Sigmoid colon (tissue), 7 donors: Measurements from ENCODE around the gene RASD2. TPM values are rescaled to one million over a fixed set of nuclear protein-coding genes. Genes with fewer than 3 reads are reported as not detected.

Experiments used
- DNase-seq: peaks from one replicate; pipeline ENCODE4 v3.0.0-alpha.2; 2019
- H3K27ac ChIP-seq, 4 donors: fragments of 200-600 bp; sonication (generic); one replicate each; pipeline ENCODE4 v1.5.1; 2016 to 2019; ENCODE audit warnings: mild to moderate bottlenecking in 1 of 4
- H3K27me3 ChIP-seq, 3 donors: fragments of 200-600 bp; sonication (generic); one replicate each; pipeline ENCODE4 v1.5.1; 2019; ENCODE audit warnings: mild to moderate bottlenecking in 1 of 3
- H3K36me3 ChIP-seq, 4 donors: fragments of 200-600 bp; sonication (generic); one replicate each; pipeline ENCODE4 v1.5.1; 2016 to 2019
- H3K4me1 ChIP-seq, 4 donors: fragments of 200-600 bp; sonication (generic); one replicate each; pipeline ENCODE4 v1.5.1; 2017 to 2019
- H3K4me3 ChIP-seq, 4 donors: fragments of 200-600 bp; sonication (generic); one replicate each; pipeline ENCODE4 v1.5.1; 2017 to 2019; ENCODE audit warnings: mild to moderate bottlenecking in 2 of 4, moderate library complexity in 1 of 4
- H3K9me3 ChIP-seq, 4 donors: fragments of 200-600 bp in 3 of 4; sonication (generic) in 3 of 4; one replicate each; pipeline versions ENCODE4 v1.5.1 to v1.6.1; 2013 to 2019
- EP300 ChIP-seq, 4 donors: sonication (generic); formaldehyde crosslinking; IDR thresholded peaks; one replicate each; pipeline ENCODE4 v1.6.1; 2017; ENCODE audit warnings: antibody characterized with exemption in 4 of 4
- POLR2A ChIP-seq, 2 donors: fragments of 450-650 bp; IDR thresholded peaks; one replicate each; pipeline ENCODE4 v1.6.1; 2016; ENCODE audit warnings: antibody characterized with exemption in 2 of 2, mild to moderate bottlenecking in 2 of 2, moderate library complexity in 2 of 2
- POLR2AphosphoS5 ChIP-seq, 4 donors: sonication (generic); formaldehyde crosslinking; IDR thresholded peaks; one replicate each; pipeline ENCODE4 v1.6.1; 2017; ENCODE audit warnings: antibody characterized with exemption in 4 of 4
- WGBS, 2 donors: extraction: QIAGEN DNeasy Blood & Tissue Kit; methylation state at CpG; one replicate each; pipeline ENCODE4 v1.1.7; 2013; 5-methylcytosine and 5-hydroxymethylcytosine counted together
- intact Hi-C: fragments of 100-400 bp; cut with DNase I; formaldehyde crosslinking; loops from one replicate; pipeline ENCODE4 v1.15.1; 2023
- polyA plus RNA-seq, 3 donors: library from polyadenylated mRNA; stranded (reverse); fragments of 200-250 nt; gene quantifications; one replicate each; pipeline ENCODE4 v1.2.3, GENCODE V29; 2013
- total RNA-seq, 4 donors: library from RNA; depleted of rRNA; stranded (reverse); fragments of >200 nt; gene quantifications; one replicate each; pipeline ENCODE4 v1.1.0, GENCODE V29; 2016
- TF ChIP-seq, protein P1 (sequence below), 4 experiments: fragments of 450-650 bp in 3 of 4; fragments of 200-600 bp in 1 of 4; IDR thresholded peaks; one replicate each; pipeline ENCODE4 v1.5.1; 2016 to 2019; ENCODE audit warnings: antibody characterized with exemption in 4 of 4, mild to moderate bottlenecking in 3 of 4, moderate library complexity in 2 of 4
- donor health status: healthy with polysubstance abuse.
- donor health status: Bipolar disorder and iron deficiency.
- donor health status: healthy.

The RASD2 gene
- total and polyA plus RNA-seq, 7 donors: 6.6 to 22.8 (median 12.0) TPM

DNA sequence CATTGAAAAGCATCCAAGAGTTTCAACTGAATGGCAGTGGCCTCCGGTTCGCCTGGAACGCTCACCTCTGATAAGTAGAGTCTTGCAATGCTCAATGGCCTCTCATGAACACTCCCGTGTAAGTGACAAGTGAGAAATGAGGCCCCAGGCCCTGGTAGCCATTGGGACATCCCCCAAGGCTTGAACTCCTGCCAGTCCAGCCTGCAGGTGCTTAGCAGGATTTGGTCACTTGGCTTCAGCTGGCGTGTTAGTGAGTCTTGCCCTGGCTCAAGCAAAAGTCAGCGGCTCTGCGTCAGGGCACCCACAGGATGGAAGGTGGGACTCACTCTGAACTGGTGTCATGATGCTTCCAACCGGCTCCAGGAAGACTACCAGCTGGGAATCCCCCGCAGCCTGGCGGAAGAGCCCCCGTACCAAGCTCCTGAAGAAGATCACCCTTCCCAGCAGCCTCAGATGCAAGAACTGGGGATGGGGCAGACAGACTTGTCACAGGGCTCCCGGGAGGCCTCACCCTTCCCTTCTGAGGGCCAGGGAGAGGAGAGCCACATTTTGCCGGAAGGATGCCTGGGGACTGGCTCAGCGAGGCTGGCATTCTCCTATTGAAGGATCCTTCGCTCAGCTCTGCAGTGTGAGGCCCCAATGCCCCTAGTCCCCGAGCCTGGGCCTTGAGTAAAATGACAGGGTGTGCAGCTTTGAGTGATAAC is 57.2 kb downstream of the RASD2 start:
- no peak for TF ChIP-seq EP300 (IDR thresholded peaks at IDR 0.05)
- TF ChIP-seq, protein P1, sequence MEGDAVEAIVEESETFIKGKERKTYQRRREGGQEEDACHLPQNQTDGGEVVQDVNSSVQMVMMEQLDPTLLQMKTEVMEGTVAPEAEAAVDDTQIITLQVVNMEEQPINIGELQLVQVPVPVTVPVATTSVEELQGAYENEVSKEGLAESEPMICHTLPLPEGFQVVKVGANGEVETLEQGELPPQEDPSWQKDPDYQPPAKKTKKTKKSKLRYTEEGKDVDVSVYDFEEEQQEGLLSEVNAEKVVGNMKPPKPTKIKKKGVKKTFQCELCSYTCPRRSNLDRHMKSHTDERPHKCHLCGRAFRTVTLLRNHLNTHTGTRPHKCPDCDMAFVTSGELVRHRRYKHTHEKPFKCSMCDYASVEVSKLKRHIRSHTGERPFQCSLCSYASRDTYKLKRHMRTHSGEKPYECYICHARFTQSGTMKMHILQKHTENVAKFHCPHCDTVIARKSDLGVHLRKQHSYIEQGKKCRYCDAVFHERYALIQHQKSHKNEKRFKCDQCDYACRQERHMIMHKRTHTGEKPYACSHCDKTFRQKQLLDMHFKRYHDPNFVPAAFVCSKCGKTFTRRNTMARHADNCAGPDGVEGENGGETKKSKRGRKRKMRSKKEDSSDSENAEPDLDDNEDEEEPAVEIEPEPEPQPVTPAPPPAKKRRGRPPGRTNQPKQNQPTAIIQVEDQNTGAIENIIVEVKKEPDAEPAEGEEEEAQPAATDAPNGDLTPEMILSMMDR (IDR thresholded peaks at IDR 0.05): no peak
- TF ChIP-seq POLR2AphosphoS5 (IDR thresholded peaks at IDR 0.05): no peak
- TF ChIP-seq POLR2A (IDR thresholded peaks at IDR 0.05): no peak
- peak overlapping the region in 3 of 4 donors; percentile 73 to 80 (median 79) for H3K27ac ChIP-seq
- H3K4me1 ChIP-seq: peaks cover 0 to 46% (median 38%) of the 10 kb centered on the region in 4 donors
- intact Hi-C loops: no loop called here
- 86 to 91% methylated on average over 16 of the region's 16 CpGs for WGBS, 2 donors
- H3K27me3 ChIP-seq: no peaks in the 10 kb centered on the region
- no peak for DNase-seq
- no peaks in the 10 kb centered on the region for H3K36me3 ChIP-seq
- no peak overlapping the region for H3K4me3 ChIP-seq
- no peaks in the 10 kb centered on the region for H3K9me3 ChIP-seq

DNA sequence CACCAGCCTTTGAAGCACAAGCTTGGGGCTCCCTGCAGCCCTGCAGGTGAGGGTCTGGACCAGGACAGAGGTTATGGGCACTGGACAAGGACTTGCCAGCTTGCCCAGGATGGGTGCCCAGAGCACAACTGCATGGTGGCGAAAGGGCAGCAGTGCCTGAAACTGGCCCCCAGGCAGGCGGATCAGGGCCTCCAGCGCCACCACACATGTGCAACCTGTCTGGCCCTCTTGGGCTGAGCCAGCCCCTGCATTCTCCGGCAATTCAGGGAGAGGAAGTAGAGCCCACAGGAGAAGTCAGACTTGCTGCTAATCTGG is 57.7 kb downstream of the RASD2 start:
- peaks cover 0 to 40% (median 33%) of the 10 kb centered on the region in 4 donors for H3K4me1 ChIP-seq
- H3K9me3 ChIP-seq: no peaks in the 10 kb centered on the region
- TF ChIP-seq, protein P1 (IDR thresholded peaks at IDR 0.05): no peak
- TF ChIP-seq EP300 (IDR thresholded peaks at IDR 0.05): no peak
- TF ChIP-seq POLR2AphosphoS5 (IDR thresholded peaks at IDR 0.05): no peak
- TF ChIP-seq POLR2A (IDR thresholded peaks at IDR 0.05): no peak
- intact Hi-C loops: no loop called here
- H3K36me3 ChIP-seq: no peaks in the 10 kb centered on the region
- H3K27me3 ChIP-seq: no peaks in the 10 kb centered on the region
- H3K4me3 ChIP-seq: no peak overlapping the region
- WGBS, 2 donors: 88 to 95% methylated on average over 4 of the region's 4 CpGs
- H3K27ac ChIP-seq: peak overlapping the region in 2 of 4 donors; percentile 73 to 80
- no peak for DNase-seq

DNA sequence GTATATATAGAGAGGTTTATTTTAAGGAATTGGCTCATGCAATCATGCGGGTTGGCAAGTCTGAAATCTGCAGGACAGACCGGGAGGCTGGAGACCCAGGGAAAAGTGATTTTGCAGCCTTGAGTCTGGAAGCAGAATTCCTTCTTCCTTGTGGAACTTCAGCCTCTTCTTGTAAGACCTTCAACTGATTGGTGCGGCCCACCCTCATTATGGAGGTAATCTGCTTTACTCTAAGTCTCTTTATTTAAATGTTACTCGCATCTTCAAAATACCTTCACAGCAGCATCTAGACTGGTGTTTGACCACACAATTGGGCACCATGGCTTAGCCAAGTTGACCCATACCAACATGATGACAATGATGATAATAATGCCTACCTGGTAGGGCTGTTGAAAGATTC is 58.7 kb downstream of the RASD2 start:
- H3K27ac ChIP-seq: no peak overlapping the region
- TF ChIP-seq POLR2A (IDR thresholded peaks at IDR 0.05): no peak
- TF ChIP-seq EP300 (IDR thresholded peaks at IDR 0.05): no peak
- TF ChIP-seq POLR2AphosphoS5 (IDR thresholded peaks at IDR 0.05): no peak
- TF ChIP-seq, protein P1 (IDR thresholded peaks at IDR 0.05): no peak
- intact Hi-C loops: no loop called here
- no peaks in the 10 kb centered on the region for H3K9me3 ChIP-seq
- no peak overlapping the region for H3K4me3 ChIP-seq
- no peaks in the 10 kb centered on the region for H3K36me3 ChIP-seq
- WGBS, 2 donors: 94 to 97% methylated on average over 4 of the region's 4 CpGs
- H3K4me1 ChIP-seq: peaks cover 0 to 31% (median 23%) of the 10 kb centered on the region in 4 donors
- H3K27me3 ChIP-seq: no peaks in the 10 kb centered on the region
- DNase-seq: no peak

DNA sequence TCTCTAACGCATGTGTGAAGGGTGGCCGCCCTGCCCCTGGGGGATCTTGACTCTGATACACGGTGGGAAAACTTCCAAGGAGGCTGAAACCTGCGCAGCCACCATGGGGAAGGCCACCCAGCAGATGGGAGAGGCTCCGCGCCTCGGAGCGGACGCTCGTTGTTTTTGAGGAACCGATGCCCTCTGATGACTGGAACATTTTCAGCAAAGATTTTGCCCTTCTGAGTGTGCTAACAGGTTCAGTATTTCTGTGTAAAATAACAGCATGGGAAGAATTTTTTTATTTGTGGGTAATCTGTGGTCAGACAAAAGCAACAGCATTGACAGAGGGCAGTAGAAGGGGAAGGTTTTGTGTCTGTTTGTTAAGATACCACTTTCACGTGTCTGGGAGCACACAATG is 59.8 kb downstream of the RASD2 start:
- Histone ChIP-seq H3K4me3 (no peak overlapping the region), H3K27ac (no peak overlapping the region), H3K36me3 (no peaks in the 10 kb centered on the region), H3K4me1 (peaks cover 0 to 35% (median 27%) of the 10 kb centered on the region in 4 donors), H3K27me3 (no peaks in the 10 kb centered on the region), H3K9me3 (no peaks in the 10 kb centered on the region)
- 67 to 80% methylated on average over 12 of the region's 12 CpGs for WGBS, 2 donors
- intact Hi-C loops: no loop called here
- no peak for DNase-seq
- TF ChIP-seq, protein P1 (IDR thresholded peaks at IDR 0.05): no peak
- TF ChIP-seq POLR2AphosphoS5 (IDR thresholded peaks at IDR 0.05) (no peak), EP300 (IDR thresholded peaks at IDR 0.05) (no peak), POLR2A (IDR thresholded peaks at IDR 0.05) (no peak)
